ENCODE results near the gene KRT82. TPM values are rescaled to one million over a fixed set of nuclear protein-coding genes. Genes with fewer than 3 reads are reported as not detected.

KRT82 gene
- total RNA-seq, 2 donors from 2014 or later: not detected

- Histone ChIP-seq H3K36me3 (no peaks in the 10 kb centered on the region), H3K27me3 (no peaks in the 10 kb centered on the region), H3K9me3 (no peaks in the 10 kb centered on the region), H3K4me1 (no peaks in the 10 kb centered on the region), H3K4me3 (no peak within 1 kb of the TSS), H3K27ac (no peak within 1 kb of the TSS)
- DNase-seq (ENCODE audit: low spot score): no peak
- no peak for TF ChIP-seq CTCF (IDR thresholded peaks at IDR 0.05)
Measured at GRCh38 chr12:52385226-52385702, 20.9 kb downstream of the KRT82 start, which contains the start of gene KRT84. Gene KRT84 (minus strand): TSS chr12:52385652. CDS start chr12:52385585, 67 bp downstream.

DNA sequence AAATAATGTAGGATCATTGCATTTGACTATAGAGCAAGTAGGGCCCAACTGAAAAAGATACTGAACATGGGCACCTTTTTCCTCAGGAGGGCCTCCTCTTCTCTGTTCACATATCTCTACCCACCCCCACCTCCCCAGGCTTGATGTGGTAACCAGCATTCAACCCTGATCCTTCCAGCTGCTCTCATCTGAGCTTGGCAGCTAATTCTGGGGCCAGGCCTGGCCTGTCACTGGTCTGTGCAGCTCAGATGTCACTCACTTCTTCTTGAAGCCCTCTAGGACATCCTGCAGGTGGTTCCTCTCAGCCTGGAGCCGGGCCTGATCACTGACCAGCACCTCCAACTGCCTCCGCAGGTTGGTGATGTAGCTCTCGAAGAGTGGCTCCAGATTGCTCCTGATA, 22.8 kb downstream of the KRT82 start:
- Histone ChIP-seq H3K27ac (no peak overlapping the region), H3K27me3 (no peaks in the 10 kb centered on the region), H3K4me3 (no peak overlapping the region), H3K36me3 (no peaks in the 10 kb centered on the region), H3K9me3 (no peaks in the 10 kb centered on the region), H3K4me1 (no peaks in the 10 kb centered on the region)
- TF ChIP-seq CTCF (IDR thresholded peaks at IDR 0.05): no peak
- no peak for DNase-seq (ENCODE audit: low spot score)

GRCh38 chr12:52382854-52383253, 23.3 kb downstream of the KRT82 start:
- Histone ChIP-seq H3K27ac (no peak overlapping the region), H3K4me1 (no peaks in the 10 kb centered on the region), H3K27me3 (no peaks in the 10 kb centered on the region), H3K9me3 (no peaks in the 10 kb centered on the region), H3K36me3 (no peaks in the 10 kb centered on the region), H3K4me3 (no peak overlapping the region)
- TF ChIP-seq CTCF (IDR thresholded peaks at IDR 0.05): no peak
- DNase-seq (ENCODE audit: low spot score): no peak

GRCh38 chr12:52381206-52381605, 24.9 kb downstream of the KRT82 start:
- Histone ChIP-seq H3K4me1 (no peaks in the 10 kb centered on the region), H3K4me3 (no peak overlapping the region), H3K27ac (no peak overlapping the region), H3K36me3 (no peaks in the 10 kb centered on the region), H3K9me3 (no peaks in the 10 kb centered on the region), H3K27me3 (no peaks in the 10 kb centered on the region)
- TF ChIP-seq CTCF (IDR thresholded peaks at IDR 0.05): no peak
- no peak for DNase-seq (ENCODE audit: low spot score)

GRCh38 chr12:52380271-52380694, 25.9 kb downstream of the KRT82 start:
- Histone ChIP-seq H3K27ac (no peak overlapping the region), H3K9me3 (no peaks in the 10 kb centered on the region), H3K27me3 (no peaks in the 10 kb centered on the region), H3K4me3 (no peak overlapping the region), H3K4me1 (no peaks in the 10 kb centered on the region), H3K36me3 (no peaks in the 10 kb centered on the region)
- DNase-seq (ENCODE audit: low spot score): no peak
- TF ChIP-seq CTCF (IDR thresholded peaks at IDR 0.05): peak; percentile 28 to 60

DNA sequence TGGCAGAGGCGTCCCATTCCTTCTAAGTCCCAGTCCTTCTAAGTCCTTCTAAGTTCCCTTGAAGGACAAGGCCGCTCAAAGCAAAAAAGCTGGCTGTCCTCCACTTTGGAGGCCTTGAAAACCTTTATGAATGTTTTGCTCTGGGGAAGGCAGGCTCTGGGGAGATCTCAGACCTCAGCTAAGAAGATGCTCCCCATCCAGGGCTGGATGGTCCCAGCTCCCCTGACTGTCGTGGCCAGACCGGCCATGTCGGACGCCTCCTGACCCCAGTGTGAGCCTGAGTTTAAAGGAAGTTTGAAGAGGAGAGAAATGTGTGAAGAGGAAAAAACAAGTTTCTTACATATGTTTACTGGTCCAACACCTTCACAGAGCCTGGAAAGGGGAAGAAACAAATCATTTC, 26.6 kb downstream of the KRT82 start:
- no peak overlapping the region for H3K4me3 ChIP-seq
- no peaks in the 10 kb centered on the region for H3K9me3 ChIP-seq
- no peak for DNase-seq (ENCODE audit: low spot score)
- H3K4me1 ChIP-seq: no peaks in the 10 kb centered on the region
- TF ChIP-seq CTCF (IDR thresholded peaks at IDR 0.05): no peak
- H3K27ac ChIP-seq: no peak overlapping the region
- H3K36me3 ChIP-seq: no peaks in the 10 kb centered on the region
- H3K27me3 ChIP-seq: no peaks in the 10 kb centered on the region
